HepG2 (cell line): Measurements from ENCODE around the gene FAM222B. TPM values are rescaled to one million over a fixed set of nuclear protein-coding genes. Genes with fewer than 3 reads are reported as not detected.

ENCODE experiments used
- CREBL2 ChIP-seq: sonication (generic); formaldehyde crosslinking; IDR thresholded peaks from 2 replicates; pipeline ENCODE4 v1.8.1; 2023; ENCODE audit warnings: missing genetic modification reagents, mild to moderate bottlenecking, borderline replicate concordance
- DNMT3B ChIP-seq: conservative IDR thresholded peaks from 2 replicates; pipeline ENCODE4 v1.6.1; 2016; ENCODE audit warnings: missing biosample characterization, control low read depth
- PRDM15 ChIP-seq: sonication (generic); formaldehyde crosslinking; IDR thresholded peaks from 2 replicates; pipeline ENCODE4 v1.4.0; 2020; ENCODE audit warnings: missing genetic modification reagents
- RFX3 ChIP-seq: IDR thresholded peaks from 2 replicates; pipeline ENCODE4 v1.6.1; 2016; ENCODE audit warnings: missing biosample characterization, missing genetic modification reagents
- ZNF282 ChIP-seq: fragments of 450-650 bp; IDR thresholded peaks from 2 replicates; pipeline ENCODE4 v1.6.1; 2018; ENCODE audit not compliant: partially characterized antibody
- ZNF383 ChIP-seq: sonication (generic); formaldehyde crosslinking; IDR thresholded peaks from 2 replicates; pipeline ENCODE4 v1.4.0; 2020; ENCODE audit warnings: missing genetic modification reagents, mild to moderate bottlenecking, borderline replicate concordance
- ZNF407 ChIP-seq: sonication (generic); formaldehyde crosslinking; IDR thresholded peaks from one replicate; pipeline ENCODE4 v1.5.1; 2020; ENCODE audit warnings: mild to moderate bottlenecking, missing genetic modification reagents; ENCODE audit errors: not compliant biosample characterization
- polyA plus RNA-seq, 8 experiments: library from polyadenylated mRNA; depleted of rRNA in 3 of 8; stranded (reverse) in 7 of 8; unstranded in 1 of 8; fragments of >200 nt; fragmentation: Illumina TruSeq in 4 of 8; extraction: Trizol in 4 of 8; gene quantifications; 2 replicates each; pipeline versions ENCODE4 v1.2.1 to v1.2.3, GENCODE V29; 2011 to 2016; ENCODE audit warnings: low read depth in 4 of 8, missing spikeins in 1 of 8, mixed read lengths in 1 of 8; ENCODE audit not compliant: insufficient read depth in 1 of 8
- total RNA-seq, 5 experiments: library from RNA; depleted of rRNA; stranded (reverse); fragments of >200 nt; fragmentation: Illumina TruSeq; extraction: Trizol; gene quantifications; 2 replicates each; pipeline ENCODE4 v1.2.3, GENCODE V29; 2016; ENCODE audit warnings: low read depth in 1 of 5

Gene FAM222B
- total and polyA plus RNA-seq, 2 of the 13 experiments (the other 11 are each of a cell fraction or from before 2014, with no cell fraction given): 3.5 to 7.3 TPM

GRCh38 chr17:28854457-28855335, 12.1 kb upstream of the FAM222B start, which contains the start of gene ERAL1 (continued):
- TF ChIP-seq PRDM15 (CRISPR knock-in tag) (no peak), ZNF282 (no peak), CREBL2 (CRISPR knock-in tag) (no peak), DNMT3B (CRISPR knock-in tag) (no peak), ZNF383 (no peak), ZNF407 (CRISPR knock-in tag) (peak; percentile 45), RFX3 (CRISPR knock-in tag) (no peak)
